ENCODE data around the gene PNPLA7. TPM values are rescaled to one million over a fixed set of nuclear protein-coding genes. Genes with fewer than 3 reads are reported as not detected.
A peak's percentile ranks its signal among the peaks of the same experiment; 100 is the strongest.

PNPLA7 gene
- total and polyA plus RNA-seq, 2 of the 8 experiments (the other 6 are each of a cell fraction or from before 2014, with no cell fraction given), result 0.35 to 0.47 TPM

DNA sequence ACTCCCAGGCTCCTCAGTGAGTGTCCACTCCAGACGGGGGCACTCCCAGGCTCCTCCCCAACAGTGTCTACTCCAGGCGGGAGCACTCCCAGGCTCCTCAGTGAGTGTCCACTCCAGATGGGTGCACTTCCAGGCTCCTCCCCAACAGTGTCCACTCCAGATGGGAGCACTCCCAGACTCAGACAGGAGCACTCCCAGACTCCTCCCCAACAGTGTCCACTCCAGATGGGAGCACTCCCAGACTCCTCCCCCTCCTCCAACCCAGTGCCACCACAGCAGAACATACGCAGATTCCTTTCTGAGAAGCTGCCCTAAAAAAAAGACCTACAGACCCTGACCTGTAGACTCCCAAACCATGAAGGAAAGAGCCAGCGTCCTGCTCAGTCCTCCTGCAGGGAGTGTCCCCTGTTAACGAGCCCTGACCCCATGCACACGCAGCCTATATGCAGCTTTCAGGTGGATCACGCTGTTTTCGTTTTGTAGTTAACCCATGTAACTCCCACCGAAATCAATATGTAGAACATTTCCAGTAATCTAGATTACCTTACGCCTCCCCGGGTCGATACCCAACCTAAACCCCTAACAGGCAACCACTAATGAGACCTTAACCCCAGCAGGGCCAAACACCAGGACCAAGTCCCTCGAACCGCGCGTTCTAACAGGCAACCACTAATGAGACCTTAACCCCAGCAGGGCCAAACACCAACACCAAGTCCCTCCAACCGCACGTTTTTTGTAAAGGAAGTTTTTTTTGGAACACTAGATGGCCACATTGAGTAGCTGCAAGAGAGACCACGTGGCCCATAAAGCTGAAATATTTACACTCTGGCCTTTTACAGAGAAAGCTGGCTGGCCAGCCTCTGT, 15.7 kb downstream of the PNPLA7 start (continued):
- TF ChIP-seq JUN (IDR thresholded peaks at IDR 0.05; ENCODE audit: low read depth, low read length) (no peak), RBBP5 (IDR thresholded peaks at IDR 0.05; ENCODE audit: borderline replicate concordance, low read depth, low read length) (no peak), RAD21 (IDR thresholded peaks at IDR 0.05 in 1 of 2, conservative IDR thresholded peaks at IDR 0.05 in 1 of 2; ENCODE audit: low read depth in 2 of 2, low read length in 2 of 2) (peak in 1 of 2 experiments; percentile 34; a peak in 2 of 4 replicates), KDM4A (IDR thresholded peaks at IDR 0.05; ENCODE audit: low read depth, low read length, severe bottlenecking) (no peak), SUZ12 (IDR thresholded peaks at IDR 0.05; ENCODE audit: low read length) (no peak), CBX5 (IDR thresholded peaks at IDR 0.05; ENCODE audit: low read depth, low read length) (no peak), TCF12 (IDR thresholded peaks at IDR 0.05; ENCODE audit: low read depth, low read length) (no peak), SAP30 (IDR thresholded peaks at IDR 0.05; ENCODE audit: insufficient read depth, insufficient replicate concordance, low read length) (no peak)
- TF ChIP-seq, protein P1, sequence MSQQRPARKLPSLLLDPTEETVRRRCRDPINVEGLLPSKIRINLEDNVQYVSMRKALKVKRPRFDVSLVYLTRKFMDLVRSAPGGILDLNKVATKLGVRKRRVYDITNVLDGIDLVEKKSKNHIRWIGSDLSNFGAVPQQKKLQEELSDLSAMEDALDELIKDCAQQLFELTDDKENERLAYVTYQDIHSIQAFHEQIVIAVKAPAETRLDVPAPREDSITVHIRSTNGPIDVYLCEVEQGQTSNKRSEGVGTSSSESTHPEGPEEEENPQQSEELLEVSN (IDR thresholded peaks at IDR 0.05), result peak; percentile 63
- TF ChIP-seq, protein P2, sequence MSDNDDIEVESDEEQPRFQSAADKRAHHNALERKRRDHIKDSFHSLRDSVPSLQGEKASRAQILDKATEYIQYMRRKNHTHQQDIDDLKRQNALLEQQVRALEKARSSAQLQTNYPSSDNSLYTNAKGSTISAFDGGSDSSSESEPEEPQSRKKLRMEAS (IDR thresholded peaks at IDR 0.05), result peak; percentile 87
- TF ChIP-seq, protein P3, sequence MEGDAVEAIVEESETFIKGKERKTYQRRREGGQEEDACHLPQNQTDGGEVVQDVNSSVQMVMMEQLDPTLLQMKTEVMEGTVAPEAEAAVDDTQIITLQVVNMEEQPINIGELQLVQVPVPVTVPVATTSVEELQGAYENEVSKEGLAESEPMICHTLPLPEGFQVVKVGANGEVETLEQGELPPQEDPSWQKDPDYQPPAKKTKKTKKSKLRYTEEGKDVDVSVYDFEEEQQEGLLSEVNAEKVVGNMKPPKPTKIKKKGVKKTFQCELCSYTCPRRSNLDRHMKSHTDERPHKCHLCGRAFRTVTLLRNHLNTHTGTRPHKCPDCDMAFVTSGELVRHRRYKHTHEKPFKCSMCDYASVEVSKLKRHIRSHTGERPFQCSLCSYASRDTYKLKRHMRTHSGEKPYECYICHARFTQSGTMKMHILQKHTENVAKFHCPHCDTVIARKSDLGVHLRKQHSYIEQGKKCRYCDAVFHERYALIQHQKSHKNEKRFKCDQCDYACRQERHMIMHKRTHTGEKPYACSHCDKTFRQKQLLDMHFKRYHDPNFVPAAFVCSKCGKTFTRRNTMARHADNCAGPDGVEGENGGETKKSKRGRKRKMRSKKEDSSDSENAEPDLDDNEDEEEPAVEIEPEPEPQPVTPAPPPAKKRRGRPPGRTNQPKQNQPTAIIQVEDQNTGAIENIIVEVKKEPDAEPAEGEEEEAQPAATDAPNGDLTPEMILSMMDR (IDR thresholded peaks at IDR 0.05; ENCODE audit: control extremely low read depth in 1 of 3, insufficient read depth in 1 of 3, low read depth in 1 of 3, low read length in 3 of 3), result peak in 2 of 3 experiments; percentile 39 to 62; a peak in 2 of 4 replicates
- TF ChIP-seq, protein P4, sequence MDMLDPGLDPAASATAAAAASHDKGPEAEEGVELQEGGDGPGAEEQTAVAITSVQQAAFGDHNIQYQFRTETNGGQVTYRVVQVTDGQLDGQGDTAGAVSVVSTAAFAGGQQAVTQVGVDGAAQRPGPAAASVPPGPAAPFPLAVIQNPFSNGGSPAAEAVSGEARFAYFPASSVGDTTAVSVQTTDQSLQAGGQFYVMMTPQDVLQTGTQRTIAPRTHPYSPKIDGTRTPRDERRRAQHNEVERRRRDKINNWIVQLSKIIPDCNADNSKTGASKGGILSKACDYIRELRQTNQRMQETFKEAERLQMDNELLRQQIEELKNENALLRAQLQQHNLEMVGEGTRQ (IDR thresholded peaks at IDR 0.05; ENCODE audit: low read length), result peak; percentile 79

Measured in H1 (cell line).